Right cardiac atrium (tissue), 5 donors: ENCODE results near the gene MAP4K1. TPM values are rescaled to one million over a fixed set of nuclear protein-coding genes. Genes with fewer than 3 reads are reported as not detected.
A peak's percentile ranks its signal among the peaks of the same experiment; 100 is the strongest.
"Not testable (repeated sequence)": the region's sequence is repeated elsewhere in the genome, so short reads cannot be mapped to it uniquely, and the experiment has no call there.

Experiments used
- ATAC-seq, 2 donors: fragments of 200-7000 bp; cut with Tn5 transposase; one replicate each; pipeline versions ENCODE4 v1.8.0 to v1.9.1; 2020; ENCODE audit warnings: moderate library complexity in 2 of 2, mild to moderate bottlenecking in 1 of 2
- DNase-seq, 3 donors: peaks; one replicate each; pipeline ENCODE4 v3.0.0-alpha.2; 2020
- H3K27ac ChIP-seq: one replicate; pipeline ENCODE4 v1.5.1; 2013; ENCODE audit warnings: mild to moderate bottlenecking, low read length, control low read depth, moderate library complexity
- H3K27me3 ChIP-seq: one replicate; pipeline ENCODE4 v1.6.1; 2013; ENCODE audit not compliant: control insufficient read depth, insufficient read depth
- H3K4me1 ChIP-seq: one replicate; pipeline ENCODE4 v1.6.1; 2013; ENCODE audit warnings: low read length; ENCODE audit not compliant: control insufficient read depth, insufficient read depth
- H3K4me3 ChIP-seq: one replicate; pipeline ENCODE4 v1.5.1; 2013; ENCODE audit warnings: low read length, control low read depth
- H3K9me3 ChIP-seq: one replicate; pipeline ENCODE4 v1.6.1; 2013; ENCODE audit warnings: low read length; ENCODE audit not compliant: control insufficient read depth
- WGBS: extraction: QIAGEN DNeasy Blood & Tissue Kit; methylation state at CpG from one replicate; pipeline ENCODE4 v1.1.7; 2013; 5-methylcytosine and 5-hydroxymethylcytosine counted together
- intact Hi-C, 4 donors: fragments of 100-400 bp; cut with DNase I; formaldehyde crosslinking; loops; one replicate each; pipeline versions ENCODE4 v1.11.0 to v1.14.0; 2022 to 2023
- polyA plus RNA-seq: library from polyadenylated mRNA; stranded (reverse); fragments of 200-250 nt; gene quantifications from one replicate; pipeline ENCODE4 v1.2.3, GENCODE V29; 2013
- total RNA-seq, 4 donors: library from RNA; stranded (reverse); fragmentation: NEBNext Ultra II Directional; extraction: Animal tissue kit (Norgen Biotek cat#: 25700); gene quantifications; one replicate each; pipeline ENCODE4 v1.2.1, GENCODE V29; 2021
- donor health status: healthy with polysubstance abuse.
- donor health status: DM: no; HTN: yes; CAD: no.
- donor health status: DM: no; HTN: no; CAD: no.
- donor health status: DM: no; HTN: yes; CAD: no; lungs with severe emphysema.
- donor health status: DM: yes; HTN: yes; CAD: no.

Gene MAP4K1
- total and polyA plus RNA-seq, 5 donors, result 0.88 to 4.4 (median 2.1) TPM

- H3K27me3 ChIP-seq, result no peaks in the 10 kb centered on the region
- WGBS, result 83% methylated on average over 8 of the region's 8 CpGs
- H3K4me3 ChIP-seq, result no peak overlapping the region
- no peak for ATAC-seq
- H3K9me3 ChIP-seq, result no peaks in the 10 kb centered on the region
- H3K4me1 ChIP-seq, result no peaks in the 10 kb centered on the region
- intact Hi-C loops, result no loop called here
- H3K27ac ChIP-seq, result no peak overlapping the region
- no peak for DNase-seq
Observed at GRCh38 chr19:38555200-38555599, 62.6 kb downstream of the MAP4K1 start.

GRCh38 chr19:38554676-38555141 is 63.0 kb downstream of the MAP4K1 start:
- intact Hi-C loops, result no loop called here
- DNase-seq, result no peak
- Histone ChIP-seq H3K27ac (no peak overlapping the region), H3K27me3 (no peaks in the 10 kb centered on the region), H3K4me3 (no peak overlapping the region), H3K9me3 (no peaks in the 10 kb centered on the region), H3K4me1 (no peaks in the 10 kb centered on the region)
- no peak for ATAC-seq
- WGBS, result 58% methylated on average over 3 of the region's 3 CpGs

GRCh38 chr19:38553239-38553638 is 64.5 kb downstream of the MAP4K1 start:
- DNase-seq, intact Hi-C loops, ATAC-seq, H3K27ac ChIP-seq, H3K27me3 ChIP-seq, H3K4me1 ChIP-seq, H3K9me3 ChIP-seq, H3K4me3 ChIP-seq: not testable (repeated sequence)
- WGBS, result 95% methylated on average over 1 of the region's 1 CpG

GRCh38 chr19:38551450-38551813 is 66.3 kb downstream of the MAP4K1 start:
- 49% methylated on average over 6 of the region's 6 CpGs for WGBS
- intact Hi-C loops, result no loop called here
- no peak overlapping the region for H3K27ac ChIP-seq
- no peaks in the 10 kb centered on the region for H3K27me3 ChIP-seq
- DNase-seq (no peak), ATAC-seq (no peak)
- H3K9me3 ChIP-seq, result no peaks in the 10 kb centered on the region
- no peak overlapping the region for H3K4me3 ChIP-seq
- no peaks in the 10 kb centered on the region for H3K4me1 ChIP-seq

GRCh38 chr19:38550376-38550775 is 67.4 kb downstream of the MAP4K1 start:
- intact Hi-C loops, result no loop called here
- Histone ChIP-seq H3K9me3 (no peaks in the 10 kb centered on the region), H3K27ac (no peak overlapping the region), H3K4me1 (no peaks in the 10 kb centered on the region), H3K4me3 (no peak overlapping the region), H3K27me3 (no peaks in the 10 kb centered on the region)
- 81% methylated on average over 3 of the region's 3 CpGs for WGBS
- ATAC-seq (no peak), DNase-seq (no peak)

- Histone ChIP-seq H3K9me3 (no peaks in the 10 kb centered on the region), H3K4me3 (no peak overlapping the region), H3K4me1 (no peaks in the 10 kb centered on the region), H3K27me3 (no peaks in the 10 kb centered on the region), H3K27ac (no peak overlapping the region)
- intact Hi-C loops, result loop anchor here in 1 of 4 donors (10.0 kb wide), 1 partner anchor 85 kb away; no protein-coding TSS in a partner anchor
- no peak for ATAC-seq
- WGBS, result 69% methylated on average over 4 of the region's 4 CpGs
- DNase-seq, result no peak
Observed at GRCh38 chr19:38549942-38550341, 67.8 kb downstream of the MAP4K1 start.

- no peak for ATAC-seq
- no peaks in the 10 kb centered on the region for H3K4me1 ChIP-seq
Observed at GRCh38 chr19:38549061-38549460, 68.7 kb downstream of the MAP4K1 start.

GRCh38 chr19:38547421-38547820 is 70.3 kb downstream of the MAP4K1 start:
- DNase-seq, result no peak
- Histone ChIP-seq H3K27ac (no peak overlapping the region), H3K27me3 (no peaks in the 10 kb centered on the region), H3K4me3 (no peak overlapping the region), H3K4me1 (no peaks in the 10 kb centered on the region), H3K9me3 (no peaks in the 10 kb centered on the region)
- intact Hi-C loops, result loop anchor here in 1 of 4 donors (10.0 kb wide), 1 partner anchor 87 kb away; no protein-coding TSS in a partner anchor
- no peak for ATAC-seq
- 91% methylated on average over 5 of the region's 5 CpGs for WGBS

More at GRCh38 chr19:38549061-38549460, 68.7 kb downstream of the MAP4K1 start:
- DNase-seq, result no peak
- Histone ChIP-seq H3K27me3 (no peaks in the 10 kb centered on the region), H3K9me3 (no peaks in the 10 kb centered on the region), H3K4me3 (no peak overlapping the region), H3K27ac (no peak overlapping the region)
- intact Hi-C loops, result loop anchor here in 1 of 4 donors (10.0 kb wide), 1 partner anchor 86 kb away; no protein-coding TSS in a partner anchor
- WGBS, result 93% methylated on average over 5 of the region's 5 CpGs

- Histone ChIP-seq H3K27ac (no peak overlapping the region), H3K9me3 (no peaks in the 10 kb centered on the region), H3K27me3 (no peaks in the 10 kb centered on the region), H3K4me3 (no peak overlapping the region), H3K4me1 (no peaks in the 10 kb centered on the region)
- ATAC-seq (no peak), DNase-seq (no peak)
- WGBS, result 94% methylated on average over 8 of the region's 8 CpGs
- intact Hi-C loops, result loop anchor here in 1 of 4 donors (10.0 kb wide), 1 partner anchor 89 kb away; no protein-coding TSS in a partner anchor
Observed at GRCh38 chr19:38545596-38545995, 72.2 kb downstream of the MAP4K1 start.

- no peak for ATAC-seq
- no peak overlapping the region for H3K27ac ChIP-seq
- intact Hi-C loops, result loop anchor here in 1 of 4 donors (10.0 kb wide), 1 partner anchor 90 kb away; no protein-coding TSS in a partner anchor
- H3K4me3 ChIP-seq, result no peak overlapping the region
- no peaks in the 10 kb centered on the region for H3K9me3 ChIP-seq
- WGBS, result 41% methylated on average over 6 of the region's 6 CpGs
- DNase-seq, result no peak
- no peaks in the 10 kb centered on the region for H3K27me3 ChIP-seq
- H3K4me1 ChIP-seq, result no peaks in the 10 kb centered on the region
Observed at GRCh38 chr19:38544569-38545315, 73.0 kb downstream of the MAP4K1 start.

- intact Hi-C loops, result loop anchor here in 1 of 4 donors (10.0 kb wide), 1 partner anchor 91 kb away; no protein-coding TSS in a partner anchor
- peak; percentile 82 to 90 (median 83) for DNase-seq
- no peaks in the 10 kb centered on the region for H3K4me1 ChIP-seq
- H3K4me3 ChIP-seq, result no peak overlapping the region
- H3K27me3 ChIP-seq, result no peaks in the 10 kb centered on the region
- H3K9me3 ChIP-seq, result no peaks in the 10 kb centered on the region
- 49% methylated on average over 21 of the region's 21 CpGs for WGBS
- peak; percentile 86 to 89 for ATAC-seq
- no peak overlapping the region for H3K27ac ChIP-seq
Observed at GRCh38 chr19:38543807-38544568, 73.8 kb downstream of the MAP4K1 start.
